WTC11 (cell line): ENCODE measurements around the gene FRMD4A. TPM values are rescaled to one million over a fixed set of nuclear protein-coding genes. Genes with fewer than 3 reads are reported as not detected.
"Not testable (repeated sequence)": the region's sequence is repeated elsewhere in the genome, so short reads cannot be mapped to it uniquely, and the experiment has no call there.

Experiments used
- ATAC-seq: fragments of 200-7000 bp; cut with Tn5 transposase; 2 replicates; pipeline ENCODE4 v1.10.0; 2021; ENCODE audit warnings: mild to moderate bottlenecking, moderate library complexity
- CTCF ChIA-PET: fragments of 300-600 bp; sonication (Branson Sonifier 250); formaldehyde crosslinking; loops from one replicate; lab custom pipeline; 2021; ENCODE audit warnings: antibody characterized with exemption; lab: Charles Lee
- POLR2A ChIA-PET: fragments of 350-600 bp; sonication (Branson Sonifier 250); formaldehyde crosslinking; loops from one replicate; lab custom pipeline; 2021; ENCODE audit warnings: antibody characterized with exemption; lab: Charles Lee
- DNase-seq: peaks from one replicate; pipeline ENCODE4 v3.0.0; 2021; ENCODE audit warnings: low spot score
- H3K27ac Mint-ChIP-seq: 2 replicates; pipeline ENCODE4 v1.8.0; 2021; ENCODE audit warnings: mixed read lengths
- H3K27me3 Mint-ChIP-seq: 2 replicates; pipeline ENCODE4 v1.8.0; 2021; ENCODE audit warnings: low read depth, mild to moderate bottlenecking, moderate library complexity, mixed read lengths
- H3K36me3 Mint-ChIP-seq: 2 replicates; pipeline ENCODE4 v1.8.0; 2021; ENCODE audit warnings: mixed read lengths
- H3K4me1 Mint-ChIP-seq: 2 replicates; pipeline ENCODE4 v1.8.0; 2022; ENCODE audit warnings: mixed read lengths
- H3K4me3 Mint-ChIP-seq: 2 replicates; pipeline ENCODE4 v1.8.0; 2021; ENCODE audit warnings: mild to moderate bottlenecking, moderate library complexity, mixed read lengths
- H3K9me3 Mint-ChIP-seq: 2 replicates; pipeline ENCODE4 v1.8.0; 2021; ENCODE audit warnings: mixed read lengths
- AR ChIP-seq: fragments of 250-450 bp; sonication (Bioruptor Pico); IDR thresholded peaks from 2 replicates; pipeline ENCODE4 v1.9.0; 2021; ENCODE audit warnings: mild to moderate bottlenecking
- ATF1 ChIP-seq: sonication (generic); formaldehyde crosslinking; IDR thresholded peaks from 2 replicates; pipeline ENCODE4 v1.8.1; 2023; ENCODE audit warnings: mild to moderate bottlenecking, moderate library complexity, missing genetic modification reagents
- ATF3 ChIP-seq: sonication (generic); formaldehyde crosslinking; conservative IDR thresholded peaks from 2 replicates; pipeline ENCODE4 v1.8.1; 2022; ENCODE audit warnings: mild to moderate bottlenecking, missing genetic modification reagents
- FOXP4 ChIP-seq: sonication (generic); formaldehyde crosslinking; IDR thresholded peaks from 2 replicates; pipeline ENCODE4 v1.8.0; 2022; ENCODE audit warnings: mild to moderate bottlenecking, missing genetic modification reagents
- HMGA2 ChIP-seq: fragments of 250-450 bp; sonication (Bioruptor Pico); IDR thresholded peaks from 2 replicates; pipeline ENCODE4 v1.4.0; 2021; ENCODE audit warnings: mild to moderate bottlenecking, moderate library complexity
- JAZF1 ChIP-seq: fragments of 250-450 bp; sonication (Bioruptor Pico); IDR thresholded peaks from 2 replicates; pipeline ENCODE4 v1.9.0; 2021; ENCODE audit warnings: moderate library complexity, mild to moderate bottlenecking, inconsistent platforms
- NFE2L1 ChIP-seq: sonication (generic); formaldehyde crosslinking; IDR thresholded peaks from 2 replicates; pipeline ENCODE4 v1.8.1; 2023; ENCODE audit warnings: missing genetic modification reagents
- NR2C2 ChIP-seq: sonication (generic); formaldehyde crosslinking; IDR thresholded peaks from 2 replicates; pipeline ENCODE4 v1.8.0; 2022; ENCODE audit warnings: mild to moderate bottlenecking, missing genetic modification reagents
- SMAD3 ChIP-seq: sonication (generic); formaldehyde crosslinking; IDR thresholded peaks from 2 replicates; pipeline ENCODE4 v1.8.0; 2022; ENCODE audit warnings: missing genetic modification reagents, mild to moderate bottlenecking, borderline replicate concordance
- SMAD4 ChIP-seq: sonication (generic); formaldehyde crosslinking; IDR thresholded peaks from 2 replicates; pipeline ENCODE4 v1.8.0; 2022; ENCODE audit warnings: mild to moderate bottlenecking, missing genetic modification reagents
- TCF7 ChIP-seq: sonication (generic); formaldehyde crosslinking; IDR thresholded peaks from 2 replicates; pipeline ENCODE4 v1.8.0; 2022; ENCODE audit warnings: mild to moderate bottlenecking, low read depth, missing genetic modification reagents, moderate library complexity
- ZNF219 ChIP-seq: sonication (generic); formaldehyde crosslinking; IDR thresholded peaks from 2 replicates; pipeline ENCODE4 v1.8.0; 2023; ENCODE audit warnings: missing genetic modification reagents, mild to moderate bottlenecking, borderline replicate concordance
- ZNF416 ChIP-seq: fragments of 250-450 bp; sonication (Bioruptor Pico); IDR thresholded peaks from 2 replicates; pipeline ENCODE4 v1.9.0; 2021; ENCODE audit warnings: mild to moderate bottlenecking, inconsistent platforms
- ZNF425 ChIP-seq: fragments of 250-450 bp; sonication (Bioruptor Pico); conservative IDR thresholded peaks from 2 replicates; pipeline ENCODE4 v1.9.0; 2021; ENCODE audit warnings: mild to moderate bottlenecking
- ZNF512 ChIP-seq: sonication (generic); formaldehyde crosslinking; IDR thresholded peaks from 2 replicates; pipeline ENCODE4 v1.8.1; 2022; ENCODE audit warnings: missing genetic modification reagents, borderline replicate concordance
- total RNA-seq: library from RNA; stranded (reverse); gene quantifications from 3 replicates; pipeline ENCODE4 v1.2.3, GENCODE V29; 2021

Gene FRMD4A
- total RNA-seq, 1 experiment from 2014 or later, result 35.5 TPM

GRCh38 chr10:13865758-13866491 lies 464.8 kb downstream of the FRMD4A start:
- TF ChIP-seq NR2C2 (CRISPR knock-in tag) (peak; percentile 77), ATF1 (CRISPR knock-in tag) (no peak)
- H3K4me1 Mint-ChIP-seq, result peaks cover 32% of the 10 kb centered on the region
- CTCF ChIA-PET, result no interaction called here
- no peaks in the 10 kb centered on the region for H3K9me3 Mint-ChIP-seq
- no peak overlapping the region for H3K4me3 Mint-ChIP-seq
- ATAC-seq, result peak; percentile 90
- POLR2A ChIA-PET, result no interaction called here
- H3K27me3 Mint-ChIP-seq, result no peaks in the 10 kb centered on the region
- H3K36me3 Mint-ChIP-seq, result no peaks in the 10 kb centered on the region
- H3K27ac Mint-ChIP-seq, result peak overlapping the region; percentile 93
- no peak for DNase-seq

GRCh38 chr10:13865220-13865619 lies 465.5 kb downstream of the FRMD4A start:
- ATAC-seq, H3K9me3 Mint-ChIP-seq, CTCF ChIA-PET, H3K4me3 Mint-ChIP-seq, H3K27me3 Mint-ChIP-seq, H3K36me3 Mint-ChIP-seq, DNase-seq, POLR2A ChIA-PET, H3K27ac Mint-ChIP-seq: not testable (repeated sequence)
- peaks cover 28% of the 10 kb centered on the region for H3K4me1 Mint-ChIP-seq
- TF ChIP-seq HMGA2 (CRISPR knock-in tag), result peak; percentile 98

GRCh38 chr10:13862546-13863233 lies 468.0 kb downstream of the FRMD4A start:
- H3K27me3 Mint-ChIP-seq, result no peaks in the 10 kb centered on the region
- DNase-seq (no peak), ATAC-seq (no peak)
- no peaks in the 10 kb centered on the region for H3K36me3 Mint-ChIP-seq
- H3K4me1 Mint-ChIP-seq, result peaks cover 10% of the 10 kb centered on the region
- H3K4me3 Mint-ChIP-seq, result no peak overlapping the region
- POLR2A ChIA-PET, result no interaction called here
- TF ChIP-seq SMAD4 (CRISPR knock-in tag) (no peak), FOXP4 (CRISPR knock-in tag) (no peak), AR (no peak), HMGA2 (CRISPR knock-in tag) (no peak), ZNF219 (CRISPR knock-in tag) (no peak), TCF7 (no peak), ZNF416 (CRISPR knock-in tag) (no peak), SMAD3 (no peak), ZNF512 (CRISPR knock-in tag) (no peak), JAZF1 (CRISPR knock-in tag) (no peak), ATF3 (no peak), NFE2L1 (no peak), ZNF425 (CRISPR knock-in tag) (no peak)
- TF ChIP-seq, all 79 proteins: peak for 0
- Mint-ChIP-seq H3K27ac (no peak overlapping the region; the same call in 1 of the 2 replicates), H3K9me3 (no peaks in the 10 kb centered on the region)
- CTCF ChIA-PET, result no interaction called here
